CD4-positive, alpha-beta T cell treated with Interleukin-12 subunit alpha and Interleukin-12 subunit beta, for 1 hour (primary cell): Measurements from ENCODE around the gene HADHB.
"Not testable (repeated sequence)": the region's sequence is repeated elsewhere in the genome, so short reads cannot be mapped to it uniquely, and the experiment has no call there.

Experiments used
- DNase-seq: peaks from one replicate; pipeline ENCODE4 v3.0.0-alpha.2; 2020

The HADHB gene

DNA sequence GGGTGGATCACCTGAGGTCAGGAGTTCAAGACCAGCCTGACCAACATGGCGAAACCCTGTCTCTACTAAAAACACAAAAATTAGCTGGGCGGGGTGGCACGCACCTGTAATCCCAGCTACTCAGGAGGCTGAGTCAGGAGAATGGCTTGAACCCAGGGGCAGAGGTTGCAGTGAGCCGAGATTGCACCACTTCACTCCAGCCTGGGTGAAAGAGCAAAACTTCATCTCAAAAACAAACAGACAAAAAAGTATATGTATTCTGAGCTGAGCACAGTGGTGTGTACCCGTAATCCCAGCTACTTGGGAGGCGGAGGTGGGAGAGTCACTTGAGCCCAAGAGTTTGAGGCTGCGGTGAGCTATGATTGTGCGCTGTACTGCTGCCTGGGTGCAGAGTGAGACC is 86.6 kb downstream of the HADHB start:
- DNase-seq: not testable (repeated sequence)

GRCh38 chr2:26333293-26333692 is 88.6 kb downstream of the HADHB start:
- DNase-seq: no peak

GRCh38 chr2:26335231-26335630 is 90.5 kb downstream of the HADHB start:
- DNase-seq: no peak

DNA sequence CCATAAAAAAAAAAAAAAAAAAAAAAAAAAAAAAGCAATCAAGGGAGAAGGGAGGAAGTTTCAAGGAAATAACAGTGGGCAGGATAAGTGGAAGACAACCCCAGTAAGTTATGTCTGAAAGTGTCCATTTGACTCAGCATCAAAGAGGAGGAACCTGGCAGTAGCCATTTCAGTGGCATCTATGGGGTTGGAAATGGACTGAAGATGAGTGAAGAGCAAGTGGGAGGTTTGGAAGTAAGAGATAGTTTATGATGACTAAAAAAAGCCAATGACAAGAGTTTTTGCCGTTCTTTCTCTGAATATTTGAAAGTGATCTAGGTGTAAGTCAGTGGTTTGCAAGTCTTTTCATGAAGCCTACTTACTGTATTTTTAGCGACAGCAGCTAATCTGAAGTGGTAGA is 92.0 kb downstream of the HADHB start:
- DNase-seq: no peak

DNA sequence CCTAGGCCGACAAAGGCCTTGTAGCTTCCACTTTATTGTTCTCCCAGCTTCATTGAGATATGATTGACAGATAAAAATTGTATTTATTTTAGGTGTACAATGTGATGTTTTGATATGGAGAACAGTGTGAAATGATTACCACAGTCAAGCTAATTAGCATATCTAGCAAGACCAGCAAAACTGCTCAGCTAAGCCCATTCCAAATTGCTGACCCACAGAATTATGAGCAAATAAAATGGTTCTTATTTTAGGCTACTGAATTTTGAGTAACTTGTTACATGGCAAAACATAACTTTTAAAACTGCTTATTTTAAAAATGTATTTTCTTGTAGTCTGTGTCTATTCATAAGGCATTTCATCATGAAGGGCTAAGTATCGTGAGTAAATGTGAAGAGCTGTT is 92.6 kb downstream of the HADHB start:
- no peak for DNase-seq
